SH-SY5Y (cell line): ENCODE data around the gene GK.

Experiments used
- GATA2 ChIP-seq: IDR thresholded peaks from 2 replicates; pipeline ENCODE4 v1.6.1; 2011; ENCODE audit warnings: mild to moderate bottlenecking, low read depth, low read length
- GATA3 ChIP-seq: IDR thresholded peaks from 2 replicates; pipeline ENCODE4 v1.6.1; 2011; ENCODE audit warnings: low read depth, mild to moderate bottlenecking, low read length, moderate library complexity

GK gene

DNA sequence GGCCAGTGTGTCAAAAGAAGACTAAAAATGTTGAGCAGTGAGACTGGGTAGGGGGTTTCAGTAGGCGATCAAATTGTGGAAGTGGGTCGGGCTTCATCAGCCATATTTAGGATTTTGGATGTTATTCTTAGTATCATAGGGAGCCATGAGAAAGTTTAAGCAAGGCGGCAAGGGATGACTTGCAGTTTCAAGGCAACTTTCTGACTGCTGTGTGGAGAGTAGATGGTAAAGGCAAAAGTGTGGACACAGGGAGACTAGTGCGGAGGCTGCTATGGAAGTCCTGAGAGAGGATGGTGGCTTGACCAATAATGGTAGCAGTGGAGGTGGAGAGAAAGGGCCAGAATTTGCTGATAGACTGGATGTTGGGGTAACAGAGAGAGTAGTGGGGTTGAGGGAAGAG is 15.4 kb downstream of the GK start:
- TF ChIP-seq GATA3, result no peak
- TF ChIP-seq GATA2, result no peak

DNA sequence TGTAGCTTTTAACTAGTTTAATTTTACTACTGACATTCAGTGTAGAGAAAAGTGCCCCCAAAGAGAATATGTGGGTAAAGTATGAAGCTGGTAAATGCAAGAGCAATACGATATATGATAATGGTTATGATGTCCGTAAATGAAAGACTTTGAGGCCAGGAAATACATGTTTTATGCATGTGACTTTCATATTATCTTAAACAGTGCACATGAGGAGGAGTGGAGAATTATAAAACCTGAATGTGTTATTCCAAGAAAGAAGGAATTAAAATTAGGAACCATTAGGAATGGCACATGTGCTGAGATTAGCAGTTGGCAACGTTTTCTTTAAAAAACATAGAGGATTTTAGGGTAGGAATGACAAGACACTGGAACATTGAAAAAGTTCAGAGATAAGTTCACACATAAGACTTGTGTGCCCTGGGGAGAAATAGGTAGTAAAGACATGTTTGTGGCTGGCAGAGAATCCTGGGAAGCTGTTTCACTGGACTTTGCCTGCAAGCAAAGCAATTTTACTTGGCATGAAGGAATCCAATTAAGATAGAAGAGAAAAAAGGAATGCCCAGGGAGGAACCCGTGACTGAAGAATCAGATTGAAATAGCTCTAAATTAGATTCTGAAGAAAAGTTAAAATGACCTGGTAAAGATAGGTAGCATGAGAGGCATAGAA is 20.0 kb downstream of the GK start:
- no peak for TF ChIP-seq GATA2
- TF ChIP-seq GATA3, result no peak

DNA sequence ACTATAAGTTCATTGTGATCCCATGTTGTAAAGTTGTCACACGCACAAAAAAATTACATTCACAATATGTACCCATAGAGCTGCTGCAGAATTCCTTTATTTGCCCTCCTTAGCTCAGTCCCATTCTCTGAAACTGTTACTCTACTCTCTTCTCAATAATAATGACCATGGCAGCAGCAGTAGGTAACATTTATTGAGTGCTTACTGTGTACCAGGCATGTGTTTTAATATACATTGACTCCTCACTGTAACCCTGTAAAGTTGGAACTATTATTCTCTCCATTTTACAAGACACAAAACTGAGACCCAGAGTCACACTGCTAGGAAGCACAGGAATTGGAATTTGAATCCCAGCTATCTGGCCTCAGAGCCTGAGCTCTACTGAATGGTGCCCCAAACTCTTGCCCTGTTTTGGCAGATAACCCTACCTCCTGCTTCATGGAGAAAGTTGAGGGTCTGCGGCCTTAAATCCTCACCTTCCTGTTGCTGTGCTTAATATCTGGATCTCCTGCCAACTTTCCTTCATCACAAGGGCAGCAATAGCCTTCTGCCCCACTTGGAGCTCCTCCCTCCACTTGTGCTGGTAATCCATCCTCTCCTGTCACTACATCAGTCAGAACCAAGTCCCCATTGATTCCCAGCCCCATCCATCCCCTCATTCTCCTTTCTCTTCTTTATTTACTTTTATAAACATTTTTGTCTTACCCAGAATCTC is 20.8 kb downstream of the GK start:
- TF ChIP-seq GATA3 (no peak), GATA2 (no peak)

DNA sequence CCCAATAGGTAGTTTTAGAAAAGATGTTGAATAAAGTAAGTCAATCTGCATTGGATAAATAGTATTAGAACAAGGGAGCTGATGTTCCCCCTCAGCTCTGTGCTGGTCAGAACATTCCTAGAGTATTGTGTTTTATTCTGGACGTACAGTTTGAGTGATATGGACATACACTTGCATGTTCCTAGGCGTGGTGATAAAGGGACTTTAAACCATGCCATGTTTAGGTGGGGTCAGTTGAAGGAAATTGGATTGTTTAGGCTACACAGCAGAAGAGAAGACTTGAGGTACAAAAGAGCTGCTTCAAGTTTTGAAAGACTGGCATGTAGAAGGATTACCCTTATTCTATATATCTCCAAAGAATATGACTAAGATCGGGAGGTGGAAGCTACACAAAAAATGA is 21.6 kb downstream of the GK start:
- TF ChIP-seq GATA2 (no peak), GATA3 (no peak)

- TF ChIP-seq GATA3 (no peak), GATA2 (no peak)
Observed at GRCh38 chrX:30679369-30679768, 26.1 kb downstream of the GK start.

DNA sequence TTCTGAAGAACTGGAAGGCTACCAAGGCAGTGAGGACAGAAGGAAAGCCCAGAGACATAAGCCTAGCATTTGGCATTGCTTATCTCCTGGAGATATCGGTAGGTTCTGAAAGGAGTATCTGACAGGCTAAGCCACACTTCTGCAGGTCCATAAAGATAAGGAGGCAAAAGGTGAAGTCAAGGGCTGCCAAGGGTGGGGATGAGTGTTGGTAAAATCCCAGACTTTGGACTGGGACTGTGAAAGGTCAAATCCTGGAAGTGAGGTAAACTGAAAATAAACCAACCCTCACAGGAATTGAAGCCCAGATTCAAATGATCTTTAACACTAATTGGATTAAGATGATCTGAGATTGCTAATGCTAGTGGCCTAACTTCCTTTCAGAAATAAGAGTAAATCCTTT is 27.4 kb downstream of the GK start:
- TF ChIP-seq GATA2 (no peak), GATA3 (no peak)

GRCh38 chrX:30688641-30689040 is 35.4 kb downstream of the GK start:
- TF ChIP-seq GATA3 (no peak), GATA2 (no peak)

DNA sequence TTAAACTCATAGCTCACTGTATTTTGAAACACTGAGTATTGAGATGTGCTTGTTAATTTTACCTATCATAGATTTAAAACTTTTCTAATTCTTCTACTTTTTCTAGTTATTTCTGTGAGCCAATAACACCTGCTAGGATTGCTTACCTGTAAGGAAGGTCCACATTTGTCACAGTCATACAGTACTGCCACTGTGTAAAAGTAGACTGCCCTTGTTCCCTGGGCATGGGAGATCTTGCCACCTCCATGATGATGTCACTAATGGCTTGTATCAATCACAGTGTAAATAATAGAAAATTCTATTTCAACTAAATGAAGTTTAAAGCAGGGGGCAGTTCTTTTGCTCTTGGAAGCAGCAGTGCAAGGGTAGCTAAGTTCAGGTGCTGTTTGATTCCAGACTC is 35.9 kb downstream of the GK start:
- no peak for TF ChIP-seq GATA2
- TF ChIP-seq GATA3, result no peak

- TF ChIP-seq GATA3 (no peak), GATA2 (no peak)
Observed at GRCh38 chrX:30690330-30690729, 37.1 kb downstream of the GK start.

DNA sequence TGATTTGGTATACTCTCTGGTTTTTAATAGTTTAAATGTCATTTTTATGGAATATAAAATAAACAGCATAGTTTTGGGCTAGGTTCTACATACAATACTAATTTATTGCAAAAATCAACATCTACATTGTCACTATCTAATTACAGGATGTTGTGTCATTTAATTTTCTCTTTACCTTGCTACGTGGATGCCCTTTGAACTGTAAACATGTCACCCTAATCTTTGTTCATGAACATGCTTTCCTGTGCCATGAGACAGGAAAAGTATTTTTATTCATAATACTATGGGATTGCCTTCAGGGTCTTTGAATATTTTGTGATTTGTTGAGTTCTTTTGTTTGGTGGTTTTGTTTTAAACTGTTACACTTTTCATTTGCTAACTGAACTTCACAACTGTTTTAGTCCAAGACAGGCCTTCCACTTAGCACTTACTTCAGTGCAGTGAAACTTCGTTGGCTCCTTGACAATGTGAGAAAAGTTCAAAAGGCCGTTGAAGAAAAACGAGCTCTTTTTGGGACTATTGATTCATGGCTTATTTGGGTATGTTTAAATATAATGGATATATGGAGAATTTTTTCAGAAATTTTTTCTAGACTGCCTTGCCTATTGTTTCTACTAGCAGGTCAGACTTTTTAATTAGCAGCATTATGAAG is 40.9 kb downstream of the GK start:
- TF ChIP-seq GATA2 (no peak), GATA3 (no peak)

- TF ChIP-seq GATA3 (no peak), GATA2 (no peak)
Observed at GRCh38 chrX:30702736-30703135, 49.5 kb downstream of the GK start.

GRCh38 chrX:30706216-30706775 is 53.1 kb downstream of the GK start:
- TF ChIP-seq GATA2 (no peak), GATA3 (no peak)

- TF ChIP-seq GATA2 (no peak), GATA3 (no peak)
Observed at GRCh38 chrX:30712214-30712613, 59.0 kb downstream of the GK start.

GRCh38 chrX:30713061-30713525 is 59.9 kb downstream of the GK start:
- TF ChIP-seq GATA2, result no peak
- TF ChIP-seq GATA3, result no peak

DNA sequence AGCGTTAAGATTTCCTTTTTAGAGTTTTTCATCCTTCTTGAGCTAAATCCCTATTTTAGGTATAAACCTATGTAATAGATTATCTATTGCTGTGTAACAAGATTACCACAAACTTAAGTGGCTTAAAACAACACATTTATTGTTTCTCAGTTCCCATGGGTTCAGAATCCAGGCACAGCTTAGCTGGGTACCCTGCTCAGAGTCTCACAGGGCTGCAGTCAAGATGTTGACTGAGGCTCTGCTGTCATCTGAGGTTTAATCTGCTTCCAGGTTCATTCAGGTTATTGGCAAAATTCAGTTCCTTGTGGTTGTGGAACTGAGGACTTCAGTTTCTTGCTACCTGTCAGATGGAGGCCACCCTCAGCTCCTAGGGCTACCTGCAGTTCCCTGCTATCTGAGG is 60.9 kb downstream of the GK start:
- TF ChIP-seq GATA3 (no peak), GATA2 (no peak)

GRCh38 chrX:30715976-30716375 is 62.8 kb downstream of the GK start:
- TF ChIP-seq GATA3 (no peak), GATA2 (no peak)
